ENCODE measurements around the gene S100A12. TPM values are rescaled to one million over a fixed set of nuclear protein-coding genes. Genes with fewer than 3 reads are reported as not detected.

S100A12 gene
- total and polyA plus RNA-seq, 10 donors = 126 to 1,354 (median 265) TPM

GRCh38 chr1:153380711-153381110 is 5.3 kb upstream of the S100A12 start:
- H3K27me3 ChIP-seq (replicated peaks in 1 of 7) = peaks cover 0 to 19% (median 0%) of the 10 kb centered on the region in 7 donors
- WGBS, 5 donors = 90 to 95% (median 94%) methylated on average over 23 of the region's 23 CpGs
- no peak overlapping the region for H3K27ac ChIP-seq
- DNase-seq = peak; percentile 34
- H3K9me3 ChIP-seq = peaks cover 3 to 28% (median 17%) of the 10 kb centered on the region in 8 donors
- no peak overlapping the region for H3K4me3 ChIP-seq
- intact Hi-C loops (cut with DNase I; ENCODE audit: low total_unique reads) = no loop called here
- TF ChIP-seq CTCF (IDR thresholded peaks at IDR 0.05 in 8 of 11, conservative IDR thresholded peaks at IDR 0.05 in 3 of 11) (no peak), POLR2AphosphoS5 (IDR thresholded peaks at IDR 0.05) (no peak), POLR2A (IDR thresholded peaks at IDR 0.05) (no peak)
- H3K36me3 ChIP-seq = no peaks in the 10 kb centered on the region
- H3K4me1 ChIP-seq = peaks cover 0 to 31% (median 0%) of the 10 kb centered on the region in 6 donors

- Histone ChIP-seq H3K4me1 (peaks cover 0 to 25% (median 0%) of the 10 kb centered on the region in 6 donors), H3K36me3 (no peaks in the 10 kb centered on the region), H3K27ac (no peak overlapping the region), H3K9me3 (peaks cover 3 to 28% (median 17%) of the 10 kb centered on the region in 8 donors), H3K4me3 (no peak overlapping the region), H3K27me3 (replicated peaks in 1 of 7) (peaks cover 0 to 28% (median 0%) of the 10 kb centered on the region in 7 donors)
- intact Hi-C loops (cut with DNase I; ENCODE audit: low total_unique reads) = no loop called here
- DNase-seq = peak; percentile 33
- WGBS, 5 donors = 87 to 94% (median 92%) methylated on average over 10 of the region's 10 CpGs
- no peak for TF ChIP-seq CTCF (IDR thresholded peaks at IDR 0.05 in 8 of 11, conservative IDR thresholded peaks at IDR 0.05 in 3 of 11)
- no peak for TF ChIP-seq POLR2A (IDR thresholded peaks at IDR 0.05)
- no peak for TF ChIP-seq POLR2AphosphoS5 (IDR thresholded peaks at IDR 0.05)
Measured at GRCh38 chr1:153379591-153379990, 4.2 kb upstream of the S100A12 start.

GRCh38 chr1:153374071-153374470 is 1.4 kb downstream of the S100A12 start:
- peak in 1 of 3 donors; percentile 23 for TF ChIP-seq POLR2AphosphoS5 (IDR thresholded peaks at IDR 0.05)
- no peak for TF ChIP-seq CTCF (IDR thresholded peaks at IDR 0.05 in 8 of 11, conservative IDR thresholded peaks at IDR 0.05 in 3 of 11)
- Histone ChIP-seq H3K36me3 (no peaks in the 10 kb centered on the region), H3K9me3 (no peaks in the 10 kb centered on the region), H3K27me3 (replicated peaks in 1 of 7) (peaks cover 0 to 33% (median 0%) of the 10 kb centered on the region in 7 donors), H3K27ac (peak overlapping the region in 7 of 8 donors; percentile 57 to 95 (median 77)), H3K4me1 (peaks cover 0 to 30% (median 0%) of the 10 kb centered on the region in 6 donors), H3K4me3 (peak overlapping the region in 2 of 8 donors; percentile 16 to 54)
- 32 to 68% (median 51%) methylated on average over 2 of the region's 2 CpGs for WGBS, 5 donors
- DNase-seq = peak; percentile 70
- intact Hi-C loops (cut with DNase I; ENCODE audit: low total_unique reads) = no loop called here

DNA sequence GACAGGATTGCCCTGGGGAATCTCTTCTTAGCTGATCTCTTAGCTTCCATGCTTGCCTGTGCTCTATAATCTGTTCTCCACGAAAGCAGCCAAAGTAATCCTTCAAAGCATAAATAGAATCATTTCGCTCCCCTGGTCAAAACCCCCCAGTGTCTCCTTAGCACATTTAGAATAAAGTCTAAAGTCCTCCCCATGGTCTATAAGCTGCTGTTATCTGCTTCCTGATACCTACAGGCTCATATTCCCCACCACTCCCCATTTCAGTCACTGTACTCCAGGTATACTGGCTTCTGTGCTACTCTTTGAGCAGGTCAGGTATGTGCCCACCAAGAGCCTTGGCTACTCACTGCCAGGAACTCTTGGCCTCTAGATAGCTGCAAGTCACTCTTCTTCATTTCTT is 2.9 kb downstream of the S100A12 start:
- peaks cover 0 to 24% (median 0%) of the 10 kb centered on the region in 6 donors for H3K4me1 ChIP-seq
- TF ChIP-seq POLR2AphosphoS5 (IDR thresholded peaks at IDR 0.05) (no peak), POLR2A (IDR thresholded peaks at IDR 0.05) (no peak), CTCF (IDR thresholded peaks at IDR 0.05 in 8 of 11, conservative IDR thresholded peaks at IDR 0.05 in 3 of 11) (no peak)
- 86 to 93% (median 92%) methylated on average over 2 of the region's 2 CpGs for WGBS, 5 donors

More for the DNA sequence above, 2.9 kb downstream of the S100A12 start:
- no peaks in the 10 kb centered on the region for H3K36me3 ChIP-seq
- peak overlapping the region in 1 of 8 donors; percentile 11 for H3K4me3 ChIP-seq
- peak overlapping the region in 5 of 8 donors; percentile 28 to 95 (median 85) for H3K27ac ChIP-seq
- no peaks in the 10 kb centered on the region for H3K9me3 ChIP-seq
- H3K27me3 ChIP-seq (replicated peaks in 1 of 7) = peaks cover 0 to 30% (median 0%) of the 10 kb centered on the region in 7 donors
- intact Hi-C loops (cut with DNase I; ENCODE audit: low total_unique reads) = no loop called here
- DNase-seq = no peak
